WTC11 (cell line): Measurements from ENCODE around the gene CIZ1.
"Not testable (repeated sequence)": the region's sequence is repeated elsewhere in the genome, so short reads cannot be mapped to it uniquely, and the experiment has no call there.

Experiments
- CBFB ChIP-seq: sonication (generic); formaldehyde crosslinking; IDR thresholded peaks from 2 replicates; pipeline ENCODE4 v1.8.1; 2022; ENCODE audit warnings: mild to moderate bottlenecking, low read depth, missing genetic modification reagents
- ELF4 ChIP-seq: sonication (generic); formaldehyde crosslinking; IDR thresholded peaks from 2 replicates; pipeline ENCODE4 v1.8.1; 2022; ENCODE audit warnings: low read depth, mild to moderate bottlenecking, moderate library complexity, missing genetic modification reagents
- TF ChIP-seq, protein P1 (sequence below): sonication (generic); formaldehyde crosslinking; IDR thresholded peaks from 2 replicates; pipeline ENCODE4 v1.8.0; 2022; ENCODE audit warnings: mild to moderate bottlenecking, missing genetic modification reagents

DNA sequence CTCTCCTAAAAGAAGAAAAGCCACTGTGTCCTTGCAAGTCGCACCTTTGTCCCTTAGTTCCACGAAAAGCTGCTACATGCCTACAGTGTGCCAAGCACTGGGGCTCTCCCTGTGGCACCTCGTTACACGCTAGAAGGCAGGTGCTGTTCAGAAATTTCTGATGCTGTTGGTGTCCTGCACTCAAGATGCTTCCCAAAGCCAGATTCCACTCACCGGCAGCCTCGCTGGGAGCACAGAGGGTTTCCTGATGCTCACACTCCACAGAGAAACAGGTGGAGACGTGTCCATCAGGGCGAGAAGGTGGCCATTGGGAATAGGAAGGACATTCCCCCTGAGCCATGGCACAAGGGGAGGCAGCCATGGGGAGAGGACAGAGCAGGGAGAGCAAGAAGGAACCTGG lies 60.0 kb downstream of the CIZ1 start:
- TF ChIP-seq CBFB (CRISPR knock-in tag); ELF4: not testable (repeated sequence)
- TF ChIP-seq, protein P1, sequence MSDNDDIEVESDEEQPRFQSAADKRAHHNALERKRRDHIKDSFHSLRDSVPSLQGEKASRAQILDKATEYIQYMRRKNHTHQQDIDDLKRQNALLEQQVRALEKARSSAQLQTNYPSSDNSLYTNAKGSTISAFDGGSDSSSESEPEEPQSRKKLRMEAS (CRISPR knock-in tag), result not testable (repeated sequence)
